ENCODE measurements around the gene NAA25.

Gene NAA25

GRCh38 chr12:112131686-112132085, 23.1 kb upstream of the NAA25 start:
- Histone ChIP-seq H3K36me3 (ENCODE audit: control insufficient read depth, insufficient read depth, low read length) (peaks cover 21% of the 10 kb centered on the region), H3K4me3 (ENCODE audit: extremely low read depth, insufficient read depth, low read length, poor library complexity, severe bottlenecking) (no peak overlapping the region), H3K4me1 (ENCODE audit: control insufficient read depth, insufficient read depth, low read length, poor library complexity, severe bottlenecking) (peaks cover 11% of the 10 kb centered on the region), H3K27ac (ENCODE audit: low read depth, low read length, severe bottlenecking) (no peak overlapping the region), H3K9me3 (ENCODE audit: control insufficient read depth, low read length) (no peaks in the 10 kb centered on the region)
- WGBS, 2 experiments (ENCODE audit: insufficient coverage in 2 of 2), result no CpG with 5 or more reads among the region's 1 CpG

- H3K27ac ChIP-seq (ENCODE audit: low read depth, low read length, severe bottlenecking), result peak overlapping the region; percentile 16
- no peaks in the 10 kb centered on the region for H3K9me3 ChIP-seq (ENCODE audit: control insufficient read depth, low read length)
- peaks cover 14% of the 10 kb centered on the region for H3K36me3 ChIP-seq (ENCODE audit: control insufficient read depth, insufficient read depth, low read length)
- H3K4me3 ChIP-seq (ENCODE audit: extremely low read depth, insufficient read depth, low read length, poor library complexity, severe bottlenecking), result no peak overlapping the region
- peaks cover 11% of the 10 kb centered on the region for H3K4me1 ChIP-seq (ENCODE audit: control insufficient read depth, insufficient read depth, low read length, poor library complexity, severe bottlenecking)
- 83 to 100% methylated on average over 1 to 2 of the region's 2 CpGs for WGBS, 2 experiments (ENCODE audit: insufficient coverage in 2 of 2)
These were observed 21.9 kb upstream of the NAA25 start for GRCh38 chr12:112130441-112130998.

- peaks cover 23% of the 10 kb centered on the region for H3K4me1 ChIP-seq (ENCODE audit: control insufficient read depth, insufficient read depth, low read length, poor library complexity, severe bottlenecking)
- H3K4me3 ChIP-seq (ENCODE audit: extremely low read depth, insufficient read depth, low read length, poor library complexity, severe bottlenecking), result no peak overlapping the region
- H3K27ac ChIP-seq (ENCODE audit: low read depth, low read length, severe bottlenecking), result no peak overlapping the region
- no peaks in the 10 kb centered on the region for H3K36me3 ChIP-seq (ENCODE audit: control insufficient read depth, insufficient read depth, low read length)
- 92% methylated on average over 5 to 6 of the region's 7 CpGs for WGBS, 2 experiments (ENCODE audit: insufficient coverage in 2 of 2)
- H3K9me3 ChIP-seq (ENCODE audit: control insufficient read depth, low read length), result no peaks in the 10 kb centered on the region
These were observed 18.3 kb upstream of the NAA25 start for GRCh38 chr12:112126911-112127310.

- Histone ChIP-seq H3K27ac (ENCODE audit: low read depth, low read length, severe bottlenecking) (peak overlapping the region; percentile 84), H3K9me3 (ENCODE audit: control insufficient read depth, low read length) (no peaks in the 10 kb centered on the region), H3K4me3 (ENCODE audit: extremely low read depth, insufficient read depth, low read length, poor library complexity, severe bottlenecking) (peak overlapping the region; percentile 79), H3K4me1 (ENCODE audit: control insufficient read depth, insufficient read depth, low read length, poor library complexity, severe bottlenecking) (peaks cover 22% of the 10 kb centered on the region), H3K36me3 (ENCODE audit: control insufficient read depth, insufficient read depth, low read length) (no peaks in the 10 kb centered on the region)
- WGBS, 2 experiments (ENCODE audit: insufficient coverage in 2 of 2), result 5 to 9% methylated on average over 20 to 23 of the region's 25 CpGs
These were observed 17.4 kb upstream of the NAA25 start for GRCh38 chr12:112126000-112126438.

GRCh38 chr12:112125250-112125999, 16.8 kb upstream of the NAA25 start, which contains the start of gene TRAFD1:
Gene TRAFD1 (plus strand): TSS chr12:112125560. CDS start chr12:112130523, 4,963 bp downstream.
- Histone ChIP-seq H3K27ac (ENCODE audit: low read depth, low read length, severe bottlenecking) (peak within 1 kb of the TSS; percentile 84), H3K4me3 (ENCODE audit: extremely low read depth, insufficient read depth, low read length, poor library complexity, severe bottlenecking) (peak within 1 kb of the TSS; percentile 79), H3K9me3 (ENCODE audit: control insufficient read depth, low read length) (no peaks in the 10 kb centered on the region), H3K36me3 (ENCODE audit: control insufficient read depth, insufficient read depth, low read length) (no peaks in the 10 kb centered on the region), H3K4me1 (ENCODE audit: control insufficient read depth, insufficient read depth, low read length, poor library complexity, severe bottlenecking) (peaks cover 17% of the 10 kb centered on the region)
- 0% methylated on average over 49 to 51 of the region's 63 CpGs for WGBS, 2 experiments (ENCODE audit: insufficient coverage in 2 of 2)

GRCh38 chr12:112124918-112125249, 16.3 kb upstream of the NAA25 start:
- no CpG with 5 or more reads among the region's 1 CpG for whole genome bisulfite sequencing, 2 experiments (ENCODE audit: insufficient coverage in 2 of 2)
- no peaks in the 10 kb centered on the region for H3K36me3 ChIP-seq (ENCODE audit: control insufficient read depth, insufficient read depth, low read length)
- no peak overlapping the region for H3K27ac ChIP-seq (ENCODE audit: low read depth, low read length, severe bottlenecking)
- no peak overlapping the region for H3K4me3 ChIP-seq (ENCODE audit: extremely low read depth, insufficient read depth, low read length, poor library complexity, severe bottlenecking)
- peaks cover 14% of the 10 kb centered on the region for H3K4me1 ChIP-seq (ENCODE audit: control insufficient read depth, insufficient read depth, low read length, poor library complexity, severe bottlenecking)
- H3K9me3 ChIP-seq (ENCODE audit: control insufficient read depth, low read length), result no peaks in the 10 kb centered on the region

- no peak overlapping the region for H3K4me3 ChIP-seq (ENCODE audit: extremely low read depth, insufficient read depth, low read length, poor library complexity, severe bottlenecking)
- no peak overlapping the region for H3K27ac ChIP-seq (ENCODE audit: low read depth, low read length, severe bottlenecking)
- H3K9me3 ChIP-seq (ENCODE audit: control insufficient read depth, low read length), result no peaks in the 10 kb centered on the region
- H3K4me1 ChIP-seq (ENCODE audit: control insufficient read depth, insufficient read depth, low read length, poor library complexity, severe bottlenecking), result peaks cover 14% of the 10 kb centered on the region
- 88 to 100% methylated on average over 4 to 5 of the region's 12 CpGs for WGBS, 2 experiments (ENCODE audit: insufficient coverage in 2 of 2)
- H3K36me3 ChIP-seq (ENCODE audit: control insufficient read depth, insufficient read depth, low read length), result no peaks in the 10 kb centered on the region
These were observed 14.5 kb upstream of the NAA25 start for GRCh38 chr12:112122823-112123690.

GRCh38 chr12:112121780-112122565, 13.4 kb upstream of the NAA25 start:
- H3K4me1 ChIP-seq (ENCODE audit: control insufficient read depth, insufficient read depth, low read length, poor library complexity, severe bottlenecking), result peaks cover 16% of the 10 kb centered on the region
- H3K4me3 ChIP-seq (ENCODE audit: extremely low read depth, insufficient read depth, low read length, poor library complexity, severe bottlenecking), result no peak overlapping the region
- no peaks in the 10 kb centered on the region for H3K9me3 ChIP-seq (ENCODE audit: control insufficient read depth, low read length)
- H3K27ac ChIP-seq (ENCODE audit: low read depth, low read length, severe bottlenecking), result no peak overlapping the region
- no peaks in the 10 kb centered on the region for H3K36me3 ChIP-seq (ENCODE audit: control insufficient read depth, insufficient read depth, low read length)
- WGBS, 2 experiments (ENCODE audit: insufficient coverage in 2 of 2), result 74 to 81% methylated on average over 10 to 11 of the region's 11 CpGs

- Histone ChIP-seq H3K27ac (ENCODE audit: low read depth, low read length, severe bottlenecking) (no peak overlapping the region), H3K4me3 (ENCODE audit: extremely low read depth, insufficient read depth, low read length, poor library complexity, severe bottlenecking) (no peak overlapping the region), H3K9me3 (ENCODE audit: control insufficient read depth, low read length) (no peaks in the 10 kb centered on the region), H3K36me3 (ENCODE audit: control insufficient read depth, insufficient read depth, low read length) (no peaks in the 10 kb centered on the region), H3K4me1 (ENCODE audit: control insufficient read depth, insufficient read depth, low read length, poor library complexity, severe bottlenecking) (peaks cover 17% of the 10 kb centered on the region)
- 98 to 100% methylated on average over 5 of the region's 8 CpGs for WGBS, 2 experiments (ENCODE audit: insufficient coverage in 2 of 2)
These were observed 9.1 kb upstream of the NAA25 start for GRCh38 chr12:112117685-112118084.

All from mesodermal cell (in vitro differentiated cells).